Measurements from ENCODE around the gene BRAF.
"Not testable (repeated sequence)": the region's sequence is repeated elsewhere in the genome, so short reads cannot be mapped to it uniquely, and the experiment has no call there.

The BRAF gene

GRCh38 chr7:140928491-140929309, 4.0 kb upstream of the BRAF start:
- CTCF ChIA-PET = interaction anchor here (0.6 kb wide), 1 partner anchor 254 kb away, joined by 3 read pairs; no protein-coding TSS in a partner anchor
- Histone ChIP-seq H3K9me3 (ENCODE audit: control insufficient read depth, insufficient read depth, low read depth, low read length) (no peaks in the 10 kb centered on the region), H3K36me3 (ENCODE audit: control insufficient read depth in 2 of 2, insufficient read depth in 1 of 2, low read length in 2 of 2) (no peaks in the 10 kb centered on the region), H3K4me1 (ENCODE audit: control insufficient read depth, insufficient read depth, low read length) (no peaks in the 10 kb centered on the region), H3K27ac (ENCODE audit: extremely low read depth, low read depth, low read length) (no peak overlapping the region), H3K4me3 (ENCODE audit: low read depth, low read length) (no peak overlapping the region)
- POLR2A ChIA-PET = no interaction called here
- TF ChIP-seq ZNF776 (tag by site-specific recombination; IDR thresholded peaks at IDR 0.05; ENCODE audit: borderline replicate concordance) = no peak
- no peak for TF ChIP-seq ZNF10 (tag by site-specific recombination; IDR thresholded peaks at IDR 0.05)
- TF ChIP-seq ZNF324 (tag by site-specific recombination; IDR thresholded peaks at IDR 0.05) = no peak
- TF ChIP-seq ZNF514 (tag by site-specific recombination; IDR thresholded peaks at IDR 0.05) = no peak
- TF ChIP-seq ZNF501 (tag by site-specific recombination; IDR thresholded peaks at IDR 0.05) = no peak
- no peak for TF ChIP-seq ZNF223 (tag by site-specific recombination; IDR thresholded peaks at IDR 0.05)
- no peak for TF ChIP-seq ZNF639 (tag by site-specific recombination; IDR thresholded peaks at IDR 0.05)
- TF ChIP-seq ZSCAN16 (tag by site-specific recombination; IDR thresholded peaks at IDR 0.05) = no peak
- no peak for TF ChIP-seq ZNF433 (tag by site-specific recombination; IDR thresholded peaks at IDR 0.05; ENCODE audit: low read depth)
- TF ChIP-seq GLI4 (tag by site-specific recombination; IDR thresholded peaks at IDR 0.05) = no peak
- TF ChIP-seq ZNF645 (tag by site-specific recombination; IDR thresholded peaks at IDR 0.05) = no peak
- TF ChIP-seq ZNF239 (tag by site-specific recombination; IDR thresholded peaks at IDR 0.05) = no peak
- TF ChIP-seq CTCF (tag by site-specific recombination; IDR thresholded peaks at IDR 0.05) = no peak
- TF ChIP-seq ZNF558 (tag by site-specific recombination; IDR thresholded peaks at IDR 0.05) = no peak
- TF ChIP-seq ZNF148 (tag by site-specific recombination; IDR thresholded peaks at IDR 0.05; ENCODE audit: borderline replicate concordance) = no peak

GRCh38 chr7:140927945-140928344, 3.2 kb upstream of the BRAF start:
- H3K4me3 ChIP-seq (ENCODE audit: low read depth, low read length); H3K9me3 ChIP-seq (ENCODE audit: control insufficient read depth, insufficient read depth, low read depth, low read length); H3K36me3 ChIP-seq (ENCODE audit: control insufficient read depth in 2 of 2, insufficient read depth in 1 of 2, low read length in 2 of 2); POLR2A ChIA-PET; H3K4me1 ChIP-seq (ENCODE audit: control insufficient read depth, insufficient read depth, low read length); H3K27ac ChIP-seq (ENCODE audit: extremely low read depth, low read depth, low read length): not testable (repeated sequence)
- CTCF ChIA-PET = interaction anchor here (0.6 kb wide), 1 partner anchor 253 kb away, joined by 3 read pairs; no protein-coding TSS in a partner anchor

Measured in HEK293 (cell line).